ENCODE data around the gene RASGRF2. TPM values are rescaled to one million over a fixed set of nuclear protein-coding genes. Genes with fewer than 3 reads are reported as not detected.

The RASGRF2 gene
- total and polyA plus RNA-seq, 2 of the 8 experiments (the other 6 are each of a cell fraction or from before 2014, with no cell fraction given), result 2.6 to 29.5 TPM

DNA sequence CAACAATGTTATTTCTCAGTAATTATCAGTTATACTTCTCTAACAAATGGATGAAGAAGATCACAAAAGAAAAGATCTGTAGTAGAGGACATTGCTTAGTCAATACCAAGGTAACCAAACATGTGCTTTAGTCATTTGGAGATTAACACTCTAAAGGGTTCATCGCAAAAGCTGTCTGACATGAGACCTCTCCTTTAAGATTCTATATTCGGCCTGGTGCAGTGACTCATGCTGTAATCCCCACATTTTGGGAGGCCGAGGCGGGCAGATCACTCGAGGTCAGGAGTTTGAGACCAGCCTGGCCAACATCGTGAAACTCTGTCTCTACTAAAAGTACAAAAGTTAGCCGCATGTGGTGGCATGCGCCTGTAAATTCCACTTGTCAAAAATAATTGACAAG, 254.7 kb downstream of the RASGRF2 start (continued):
- no peak for TF ChIP-seq POU5F1 (IDR thresholded peaks at IDR 0.05; ENCODE audit: low read depth, low read length)
- no peak for TF ChIP-seq TCF12 (IDR thresholded peaks at IDR 0.05; ENCODE audit: low read depth, low read length)
- no peak for TF ChIP-seq RAD21 (IDR thresholded peaks at IDR 0.05 in 1 of 2, conservative IDR thresholded peaks at IDR 0.05 in 1 of 2; ENCODE audit: low read depth in 2 of 2, low read length in 2 of 2)
- TF ChIP-seq, protein P1, sequence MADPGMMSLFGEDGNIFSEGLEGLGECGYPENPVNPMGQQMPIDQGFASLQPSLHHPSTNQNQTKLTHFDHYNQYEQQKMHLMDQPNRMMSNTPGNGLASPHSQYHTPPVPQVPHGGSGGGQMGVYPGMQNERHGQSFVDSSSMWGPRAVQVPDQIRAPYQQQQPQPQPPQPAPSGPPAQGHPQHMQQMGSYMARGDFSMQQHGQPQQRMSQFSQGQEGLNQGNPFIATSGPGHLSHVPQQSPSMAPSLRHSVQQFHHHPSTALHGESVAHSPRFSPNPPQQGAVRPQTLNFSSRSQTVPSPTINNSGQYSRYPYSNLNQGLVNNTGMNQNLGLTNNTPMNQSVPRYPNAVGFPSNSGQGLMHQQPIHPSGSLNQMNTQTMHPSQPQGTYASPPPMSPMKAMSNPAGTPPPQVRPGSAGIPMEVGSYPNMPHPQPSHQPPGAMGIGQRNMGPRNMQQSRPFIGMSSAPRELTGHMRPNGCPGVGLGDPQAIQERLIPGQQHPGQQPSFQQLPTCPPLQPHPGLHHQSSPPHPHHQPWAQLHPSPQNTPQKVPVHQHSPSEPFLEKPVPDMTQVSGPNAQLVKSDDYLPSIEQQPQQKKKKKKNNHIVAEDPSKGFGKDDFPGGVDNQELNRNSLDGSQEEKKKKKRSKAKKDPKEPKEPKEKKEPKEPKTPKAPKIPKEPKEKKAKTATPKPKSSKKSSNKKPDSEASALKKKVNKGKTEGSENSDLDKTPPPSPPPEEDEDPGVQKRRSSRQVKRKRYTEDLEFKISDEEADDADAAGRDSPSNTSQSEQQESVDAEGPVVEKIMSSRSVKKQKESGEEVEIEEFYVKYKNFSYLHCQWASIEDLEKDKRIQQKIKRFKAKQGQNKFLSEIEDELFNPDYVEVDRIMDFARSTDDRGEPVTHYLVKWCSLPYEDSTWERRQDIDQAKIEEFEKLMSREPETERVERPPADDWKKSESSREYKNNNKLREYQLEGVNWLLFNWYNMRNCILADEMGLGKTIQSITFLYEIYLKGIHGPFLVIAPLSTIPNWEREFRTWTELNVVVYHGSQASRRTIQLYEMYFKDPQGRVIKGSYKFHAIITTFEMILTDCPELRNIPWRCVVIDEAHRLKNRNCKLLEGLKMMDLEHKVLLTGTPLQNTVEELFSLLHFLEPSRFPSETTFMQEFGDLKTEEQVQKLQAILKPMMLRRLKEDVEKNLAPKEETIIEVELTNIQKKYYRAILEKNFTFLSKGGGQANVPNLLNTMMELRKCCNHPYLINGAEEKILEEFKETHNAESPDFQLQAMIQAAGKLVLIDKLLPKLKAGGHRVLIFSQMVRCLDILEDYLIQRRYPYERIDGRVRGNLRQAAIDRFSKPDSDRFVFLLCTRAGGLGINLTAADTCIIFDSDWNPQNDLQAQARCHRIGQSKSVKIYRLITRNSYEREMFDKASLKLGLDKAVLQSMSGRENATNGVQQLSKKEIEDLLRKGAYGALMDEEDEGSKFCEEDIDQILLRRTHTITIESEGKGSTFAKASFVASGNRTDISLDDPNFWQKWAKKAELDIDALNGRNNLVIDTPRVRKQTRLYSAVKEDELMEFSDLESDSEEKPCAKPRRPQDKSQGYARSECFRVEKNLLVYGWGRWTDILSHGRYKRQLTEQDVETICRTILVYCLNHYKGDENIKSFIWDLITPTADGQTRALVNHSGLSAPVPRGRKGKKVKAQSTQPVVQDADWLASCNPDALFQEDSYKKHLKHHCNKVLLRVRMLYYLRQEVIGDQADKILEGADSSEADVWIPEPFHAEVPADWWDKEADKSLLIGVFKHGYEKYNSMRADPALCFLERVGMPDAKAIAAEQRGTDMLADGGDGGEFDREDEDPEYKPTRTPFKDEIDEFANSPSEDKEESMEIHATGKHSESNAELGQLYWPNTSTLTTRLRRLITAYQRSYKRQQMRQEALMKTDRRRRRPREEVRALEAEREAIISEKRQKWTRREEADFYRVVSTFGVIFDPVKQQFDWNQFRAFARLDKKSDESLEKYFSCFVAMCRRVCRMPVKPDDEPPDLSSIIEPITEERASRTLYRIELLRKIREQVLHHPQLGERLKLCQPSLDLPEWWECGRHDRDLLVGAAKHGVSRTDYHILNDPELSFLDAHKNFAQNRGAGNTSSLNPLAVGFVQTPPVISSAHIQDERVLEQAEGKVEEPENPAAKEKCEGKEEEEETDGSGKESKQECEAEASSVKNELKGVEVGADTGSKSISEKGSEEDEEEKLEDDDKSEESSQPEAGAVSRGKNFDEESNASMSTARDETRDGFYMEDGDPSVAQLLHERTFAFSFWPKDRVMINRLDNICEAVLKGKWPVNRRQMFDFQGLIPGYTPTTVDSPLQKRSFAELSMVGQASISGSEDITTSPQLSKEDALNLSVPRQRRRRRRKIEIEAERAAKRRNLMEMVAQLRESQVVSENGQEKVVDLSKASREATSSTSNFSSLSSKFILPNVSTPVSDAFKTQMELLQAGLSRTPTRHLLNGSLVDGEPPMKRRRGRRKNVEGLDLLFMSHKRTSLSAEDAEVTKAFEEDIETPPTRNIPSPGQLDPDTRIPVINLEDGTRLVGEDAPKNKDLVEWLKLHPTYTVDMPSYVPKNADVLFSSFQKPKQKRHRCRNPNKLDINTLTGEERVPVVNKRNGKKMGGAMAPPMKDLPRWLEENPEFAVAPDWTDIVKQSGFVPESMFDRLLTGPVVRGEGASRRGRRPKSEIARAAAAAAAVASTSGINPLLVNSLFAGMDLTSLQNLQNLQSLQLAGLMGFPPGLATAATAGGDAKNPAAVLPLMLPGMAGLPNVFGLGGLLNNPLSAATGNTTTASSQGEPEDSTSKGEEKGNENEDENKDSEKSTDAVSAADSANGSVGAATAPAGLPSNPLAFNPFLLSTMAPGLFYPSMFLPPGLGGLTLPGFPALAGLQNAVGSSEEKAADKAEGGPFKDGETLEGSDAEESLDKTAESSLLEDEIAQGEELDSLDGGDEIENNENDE (IDR thresholded peaks at IDR 0.05; ENCODE audit: insufficient replicate concordance, low read length), result no peak

Data from H1 (cell line).